Glomerular endothelial cell (primary cell): ENCODE measurements around the gene CACNA1D. TPM values are rescaled to one million over a fixed set of nuclear protein-coding genes. Genes with fewer than 3 reads are reported as not detected.

ENCODE experiments used
- DNase-seq: peaks from one replicate; pipeline ENCODE4 v3.0.0-alpha.2; 2011; ENCODE audit warnings: low read depth, low spot score; ENCODE audit errors: extremely low read depth
- total RNA-seq: library from RNA; depleted of rRNA; stranded (reverse); fragments of >200 nt; gene quantifications from 2 replicates; pipeline ENCODE4 v1.2.3, GENCODE V29; 2015

CACNA1D gene
- total RNA-seq, 1 donor from 2014 or later = not detected

DNA sequence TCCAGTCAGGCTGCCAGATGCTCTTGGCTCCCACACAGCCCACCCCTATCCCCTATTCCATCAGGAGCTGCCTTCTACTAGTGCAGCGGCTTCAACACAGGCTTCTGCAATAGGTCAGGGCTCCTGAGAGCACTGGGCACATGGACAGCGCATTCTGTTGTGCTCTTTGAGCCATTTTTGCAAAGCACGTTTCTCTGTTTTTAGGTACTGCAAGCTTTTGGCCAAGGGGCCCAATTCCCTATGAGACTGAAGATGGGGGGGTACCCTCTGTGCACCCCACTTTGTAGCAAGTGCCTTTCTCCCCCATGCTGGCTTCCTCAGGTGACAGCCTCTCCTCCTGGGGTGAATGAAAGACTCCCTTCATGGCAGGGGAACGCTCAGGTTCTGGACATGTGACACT is 320.7 kb downstream of the CACNA1D start:
- no peak for DNase-seq

DNA sequence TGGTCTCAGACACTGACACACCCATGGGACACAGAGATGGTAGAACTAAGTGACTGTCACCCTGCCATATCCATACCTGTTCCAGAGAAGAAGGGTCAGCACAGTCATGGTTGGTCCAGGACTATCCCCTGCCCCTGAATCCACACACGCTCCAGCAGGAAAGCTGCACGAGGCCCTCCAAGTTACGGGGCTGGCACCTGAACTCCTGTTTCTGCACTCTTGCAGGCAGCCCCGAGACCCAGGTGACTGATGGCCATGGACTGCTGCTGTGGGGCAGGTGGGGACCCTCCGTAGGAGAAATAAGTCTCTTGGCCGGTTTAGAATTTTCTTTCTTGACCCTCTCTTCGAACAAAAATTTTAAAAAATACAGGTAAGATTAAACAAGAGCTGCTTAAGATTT is 321.2 kb downstream of the CACNA1D start:
- DNase-seq = no peak

DNA sequence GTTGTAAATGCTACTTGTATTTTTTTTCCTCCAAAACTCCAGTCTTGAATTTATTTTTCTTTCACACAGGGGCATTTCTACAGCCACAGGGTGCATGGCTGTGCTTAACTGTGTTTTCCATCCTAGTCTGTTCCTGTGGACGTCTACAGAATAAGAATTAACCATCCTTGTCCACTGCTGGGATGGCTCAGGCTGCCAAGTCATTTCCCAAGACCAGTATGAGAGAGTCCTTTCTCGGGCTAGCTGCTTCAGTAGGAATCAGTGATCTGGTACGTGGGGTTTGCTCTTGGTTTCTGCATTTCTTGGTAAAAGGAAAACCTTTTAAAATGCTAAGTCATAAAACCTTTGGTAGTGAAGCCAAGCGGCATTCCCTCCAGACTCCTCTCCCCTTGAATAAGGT is 322.0 kb downstream of the CACNA1D start:
- DNase-seq = no peak

DNA sequence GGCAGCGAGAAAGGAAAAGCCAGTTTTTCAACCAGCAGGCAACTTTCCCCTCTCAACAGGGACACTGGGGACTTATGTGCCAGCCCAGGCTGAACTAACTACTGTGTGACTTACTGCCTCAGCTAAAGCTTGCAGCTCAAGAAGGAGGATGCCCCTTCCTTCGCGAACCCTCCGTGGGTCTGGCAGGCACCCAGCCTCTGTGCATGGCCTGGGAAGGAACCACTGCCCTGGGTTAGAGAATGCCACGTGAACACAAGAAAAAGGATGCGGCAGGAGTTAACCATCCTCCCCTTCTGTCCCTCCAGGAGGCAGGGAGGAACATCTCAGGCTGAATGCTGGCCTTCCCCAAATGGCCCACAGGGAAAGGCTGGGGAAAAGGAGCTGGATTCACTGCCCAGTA is 322.8 kb downstream of the CACNA1D start:
- DNase-seq = no peak

DNA sequence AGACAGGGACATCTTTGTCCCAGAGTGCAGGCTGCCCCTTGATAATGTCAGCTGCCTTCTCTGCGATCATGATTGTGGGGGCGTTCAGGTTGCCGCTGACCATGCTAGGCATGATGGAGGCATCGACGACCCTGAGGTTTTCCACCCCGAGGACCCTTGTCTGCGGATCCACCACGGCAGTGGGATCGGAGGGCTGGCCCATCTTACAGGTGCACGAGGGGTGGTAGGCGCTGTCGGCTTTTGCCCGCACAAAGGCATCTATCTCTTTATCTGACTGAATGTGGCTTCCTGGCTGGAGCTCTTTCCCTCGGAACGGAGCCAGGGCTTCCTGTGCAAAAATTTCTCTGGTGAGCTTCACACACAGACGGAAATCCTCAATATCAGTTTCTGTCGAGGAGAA is 323.4 kb downstream of the CACNA1D start:
- DNase-seq = no peak

DNA sequence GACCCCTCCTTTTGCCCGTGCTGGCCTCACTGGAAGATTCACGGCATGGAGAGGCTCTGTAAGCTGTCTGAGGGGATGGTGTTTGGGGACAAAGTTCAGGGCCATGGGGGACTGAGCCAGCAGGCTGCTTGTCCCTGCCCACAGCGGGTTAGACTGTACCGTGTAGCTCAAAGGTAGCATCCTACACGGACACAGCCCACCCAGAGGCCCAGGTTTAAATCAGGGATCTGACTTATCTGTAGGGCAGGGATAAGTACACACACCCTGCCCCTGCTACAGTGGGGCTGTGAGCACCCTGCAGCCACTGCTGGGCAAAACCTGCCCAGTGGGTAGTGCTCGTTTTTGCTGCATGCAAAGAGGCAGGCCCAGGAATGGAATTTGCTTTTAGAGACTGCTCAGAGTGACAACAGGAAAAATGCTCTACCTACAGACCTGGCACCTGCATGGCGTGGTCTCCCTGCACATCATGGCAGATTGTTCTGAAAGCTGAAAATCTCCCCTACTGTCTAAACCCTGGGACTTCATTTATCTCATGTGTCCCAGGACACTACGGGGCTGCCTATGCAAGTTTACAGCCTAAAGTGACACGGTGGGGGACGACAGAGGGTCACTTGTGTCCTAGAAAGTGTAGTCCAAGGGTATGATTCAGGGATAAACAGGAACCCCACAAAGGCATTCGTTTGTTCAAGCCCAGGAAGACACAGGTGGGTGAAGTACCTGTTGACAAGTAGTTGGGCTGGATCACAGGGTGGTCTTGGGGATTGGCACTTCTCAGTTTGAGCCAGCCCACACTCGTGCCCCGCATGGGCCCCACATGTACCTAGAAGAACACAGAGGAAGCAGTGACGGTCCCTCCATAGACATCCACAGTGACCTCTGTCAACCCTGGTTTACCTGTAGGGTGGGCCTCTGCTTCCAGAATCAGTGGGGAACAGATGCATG is 324.1 kb downstream of the CACNA1D start:
- no peak for DNase-seq

DNA sequence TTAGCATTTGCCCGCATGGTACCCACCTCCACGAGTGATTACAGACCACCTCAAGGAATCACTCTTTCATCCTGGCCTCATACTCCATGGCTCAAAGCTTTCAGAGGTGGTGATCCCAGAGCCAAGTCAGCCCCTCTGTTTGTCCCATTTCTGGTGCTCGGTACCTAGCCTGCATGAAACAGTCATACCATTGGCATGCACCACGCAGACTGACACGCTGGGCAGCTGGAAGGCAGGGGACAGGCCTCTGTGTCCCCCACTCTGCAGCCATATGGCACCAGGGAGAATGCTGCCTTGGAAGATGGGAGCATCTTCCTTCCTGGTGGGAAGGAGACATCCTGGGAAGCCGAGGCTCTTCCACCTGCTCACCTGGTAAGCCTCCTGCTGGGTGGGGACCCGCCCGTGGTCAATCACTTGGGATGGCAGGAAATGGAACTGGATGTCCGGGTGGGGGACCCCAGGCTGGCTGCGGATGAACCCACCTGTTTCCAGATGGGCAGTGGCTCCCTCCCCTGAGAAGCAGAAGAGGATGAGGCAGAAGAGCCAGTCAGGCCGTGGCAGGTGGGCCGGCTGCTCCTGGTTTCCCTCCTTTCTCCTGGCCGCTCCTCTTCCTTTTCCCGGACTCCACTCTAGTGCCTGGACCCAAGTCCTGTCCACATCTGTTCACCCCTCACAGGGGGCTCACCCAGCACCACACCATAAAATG is 324.9 kb downstream of the CACNA1D start:
- DNase-seq = no peak

DNA sequence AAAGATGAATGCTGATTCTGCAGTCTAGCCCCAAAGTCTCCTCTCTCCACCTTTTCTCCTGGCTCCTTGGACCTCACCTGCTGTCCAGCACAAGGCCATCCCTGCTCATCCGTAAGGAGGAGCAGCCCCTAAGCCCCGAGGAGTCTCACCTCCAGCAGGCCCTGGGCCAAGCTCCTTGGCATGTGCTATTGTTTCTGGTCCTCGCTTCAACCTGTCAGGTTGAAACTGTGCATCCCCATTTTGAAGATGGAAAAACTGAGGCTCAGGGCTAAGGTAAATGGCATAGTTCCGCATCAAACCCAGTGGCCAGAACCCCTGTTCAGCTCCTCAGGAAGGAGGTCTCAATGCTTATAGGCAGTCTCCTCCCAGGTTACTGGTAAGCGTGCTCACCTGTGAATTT is 325.7 kb downstream of the CACNA1D start:
- DNase-seq = no peak

DNA sequence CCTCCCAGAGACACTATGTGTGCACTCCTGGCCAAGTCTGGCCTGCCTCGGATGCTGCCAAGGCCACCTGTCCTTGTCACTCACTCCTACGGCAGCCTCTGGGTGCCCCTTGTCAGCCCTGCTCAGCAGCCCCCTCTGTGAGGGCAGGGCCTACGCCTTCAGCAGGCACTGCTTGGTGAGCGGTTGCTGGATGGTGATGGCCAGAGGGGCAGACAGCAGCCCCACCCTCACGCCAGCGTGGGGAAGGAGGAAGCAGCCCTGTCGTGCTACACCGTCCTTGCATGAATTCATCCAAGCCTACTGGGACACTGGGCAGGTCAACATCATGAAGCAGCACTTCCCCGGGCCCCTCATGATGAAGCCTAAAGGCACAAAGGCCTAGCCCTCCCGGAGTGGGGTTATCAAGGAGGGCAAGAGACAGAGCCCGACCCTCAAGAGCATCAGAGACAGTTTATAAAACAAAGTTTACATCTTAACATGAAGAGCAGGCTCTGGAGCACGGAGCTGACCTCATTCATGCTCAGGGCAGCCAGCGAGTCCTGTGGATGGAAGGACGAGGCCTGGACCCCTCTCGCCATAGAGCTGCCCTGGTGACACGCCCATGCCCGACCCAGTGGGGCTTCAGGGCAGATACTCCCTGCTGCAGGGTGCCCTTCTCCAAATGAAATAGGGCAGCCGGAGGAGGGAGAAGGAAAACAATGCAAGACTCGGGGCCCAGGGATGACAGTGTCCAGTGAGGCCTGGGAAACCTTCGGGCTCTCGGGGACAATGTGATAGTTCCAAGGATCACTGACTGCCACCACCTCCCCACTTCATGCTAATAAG is 326.6 kb downstream of the CACNA1D start:
- no peak for DNase-seq

DNA sequence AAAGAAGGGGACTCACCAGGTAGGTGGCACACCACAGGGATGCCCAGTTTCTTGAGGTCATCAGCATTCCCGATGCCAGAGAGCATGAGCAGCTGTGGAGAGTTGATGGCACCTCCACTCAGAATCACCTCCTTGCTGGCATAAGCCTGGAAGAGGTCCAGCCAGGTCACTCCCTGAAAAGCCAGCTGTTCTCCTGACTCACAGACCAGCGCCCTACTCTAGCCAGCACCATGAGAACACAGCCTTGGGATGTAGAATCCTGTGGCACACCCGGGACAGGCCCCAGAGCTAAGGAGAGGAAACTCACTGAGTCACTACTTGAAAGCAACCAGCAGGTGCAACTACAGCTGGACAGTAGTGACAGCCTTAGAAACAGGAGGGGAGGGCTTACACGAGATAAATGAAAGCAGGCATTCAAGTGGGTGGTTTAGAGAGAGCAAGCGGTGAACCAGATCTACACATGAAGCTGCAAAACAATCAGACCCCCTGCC is 327.3 kb downstream of the CACNA1D start:
- no peak for DNase-seq

DNA sequence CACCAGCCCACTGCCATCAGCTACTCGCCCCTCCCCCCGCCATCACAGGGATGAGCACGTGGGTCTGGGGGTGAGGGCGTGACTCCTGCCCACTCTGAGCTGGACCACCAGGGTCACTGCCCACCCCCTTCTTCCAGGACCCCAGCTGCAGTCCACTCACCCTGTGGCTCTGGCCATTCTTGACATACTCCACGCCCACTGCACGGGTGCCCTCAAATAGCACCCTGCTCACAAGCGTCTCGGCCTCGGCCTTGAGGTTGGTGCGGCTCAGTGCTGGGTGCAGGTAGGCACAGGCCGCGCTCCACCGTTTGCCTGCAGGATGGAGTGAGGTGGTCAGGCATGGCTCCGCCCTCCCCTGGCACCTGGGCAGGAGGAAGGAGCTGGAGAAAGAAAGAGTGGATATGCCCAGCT is 327.9 kb downstream of the CACNA1D start:
- DNase-seq = no peak

DNA sequence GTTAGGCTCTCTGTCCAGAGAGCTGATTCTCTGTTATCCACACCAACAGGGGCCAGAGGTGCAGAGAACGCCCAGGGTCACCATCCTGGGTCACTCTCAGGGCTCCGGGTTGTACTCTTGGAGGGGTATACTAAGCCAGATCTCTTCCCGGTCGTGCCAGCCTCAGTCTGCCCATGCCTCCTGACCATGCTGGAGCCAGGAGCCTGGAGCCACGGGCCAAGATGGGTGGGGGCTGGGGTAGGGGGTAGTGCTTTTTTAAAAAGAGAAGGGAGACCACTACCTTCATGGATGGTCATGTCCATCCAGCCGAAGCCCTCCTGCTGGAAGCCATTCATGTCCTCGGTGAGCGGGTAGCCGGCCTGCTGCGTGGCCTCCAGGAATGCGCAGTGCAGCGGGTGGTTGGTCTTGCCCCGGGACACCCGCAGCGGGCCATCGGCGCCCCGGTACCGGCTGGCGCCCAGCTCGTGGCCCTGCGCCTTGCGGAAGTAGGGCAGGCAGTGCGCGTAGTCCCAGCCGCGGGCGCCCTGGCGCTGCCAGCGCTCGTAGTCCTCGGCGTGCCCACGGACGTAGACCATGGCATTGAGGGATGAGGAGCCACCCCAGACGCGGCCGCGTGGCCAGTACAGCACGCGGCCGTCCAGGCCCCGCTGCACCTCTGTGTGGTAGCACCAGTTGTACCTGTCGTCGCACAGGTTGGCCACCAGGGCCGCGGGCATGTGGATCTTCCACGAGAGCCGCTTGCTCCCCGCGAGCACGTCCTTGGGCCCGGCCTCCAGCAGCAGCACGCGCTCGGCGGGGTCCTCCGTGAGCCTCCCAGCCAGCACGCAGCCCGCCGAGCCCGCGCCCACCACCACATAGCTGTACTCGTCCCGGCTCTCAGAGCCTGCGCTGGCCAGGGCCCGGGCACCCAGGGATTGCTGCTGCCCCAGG is 328.9 kb downstream of the CACNA1D start:
- no peak for DNase-seq

DNA sequence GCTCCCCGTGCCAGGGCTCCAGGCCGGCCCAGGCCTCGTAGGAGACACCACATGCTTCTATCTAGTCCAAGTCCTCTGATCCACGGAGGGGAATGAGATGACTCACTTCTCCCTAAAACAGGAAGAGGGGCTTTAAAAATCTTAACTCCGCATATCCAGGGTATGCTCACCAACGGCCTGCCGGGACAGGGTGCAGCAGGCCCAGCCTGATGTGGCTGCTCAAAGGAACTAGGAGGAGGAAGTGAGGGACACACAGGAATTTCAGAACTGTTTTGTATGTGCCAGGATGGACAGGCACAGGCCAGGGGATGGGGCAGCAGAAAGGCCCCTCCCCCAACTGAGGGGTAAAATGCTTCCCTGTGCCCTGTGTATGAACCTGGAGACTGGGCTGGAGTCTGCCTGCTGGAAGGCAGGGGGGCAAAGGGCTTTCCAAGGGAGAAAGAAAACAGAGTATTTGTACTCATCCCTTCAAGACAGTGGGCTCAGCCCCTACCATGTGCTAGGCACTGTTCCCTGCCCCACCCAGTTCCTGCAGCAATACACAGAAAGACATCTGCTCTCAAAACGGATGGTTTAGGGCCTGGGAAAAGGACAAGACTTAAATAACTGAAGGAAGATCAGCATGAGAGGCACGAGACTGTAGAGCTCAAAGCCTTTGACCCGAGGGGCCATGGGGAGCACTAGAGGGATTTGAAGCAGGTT is 329.7 kb downstream of the CACNA1D start:
- no peak for DNase-seq

DNA sequence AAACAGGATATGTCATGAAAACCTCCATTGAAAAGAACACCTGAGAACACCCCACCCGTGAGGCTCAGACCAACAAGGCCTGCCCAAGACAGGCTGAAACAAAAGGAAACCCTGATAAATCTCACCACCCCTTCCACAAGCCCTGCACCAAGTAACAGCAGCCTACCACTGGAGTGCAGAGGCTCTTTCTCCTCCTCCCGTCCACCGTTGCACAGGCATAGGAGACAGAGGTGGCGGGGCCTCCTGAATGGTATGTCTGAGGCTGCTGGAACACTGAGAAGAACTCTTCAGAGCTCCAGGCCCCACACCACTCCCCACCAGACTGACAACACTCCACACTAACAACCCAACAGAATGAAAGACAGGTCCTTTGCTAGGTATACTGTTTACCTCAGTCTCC is 330.4 kb downstream of the CACNA1D start:
- no peak for DNase-seq

DNA sequence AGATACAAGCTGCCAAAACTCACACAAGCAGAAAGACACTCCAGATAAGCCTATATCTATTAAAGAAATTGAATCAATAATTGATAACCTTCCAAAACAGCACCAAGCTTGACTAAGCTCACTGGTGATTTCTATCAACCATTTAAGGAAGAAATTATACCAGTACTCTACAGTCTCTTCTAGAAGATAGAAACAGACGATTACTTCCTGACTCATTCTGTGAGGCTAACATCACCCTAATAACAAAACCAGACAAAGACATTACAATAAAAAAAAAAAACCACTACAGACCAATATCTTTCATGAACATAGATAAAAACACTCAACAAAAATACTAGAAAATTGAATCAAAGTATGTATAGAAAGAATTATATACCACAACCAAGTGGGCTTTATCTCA is 331.6 kb downstream of the CACNA1D start:
- DNase-seq = no peak

DNA sequence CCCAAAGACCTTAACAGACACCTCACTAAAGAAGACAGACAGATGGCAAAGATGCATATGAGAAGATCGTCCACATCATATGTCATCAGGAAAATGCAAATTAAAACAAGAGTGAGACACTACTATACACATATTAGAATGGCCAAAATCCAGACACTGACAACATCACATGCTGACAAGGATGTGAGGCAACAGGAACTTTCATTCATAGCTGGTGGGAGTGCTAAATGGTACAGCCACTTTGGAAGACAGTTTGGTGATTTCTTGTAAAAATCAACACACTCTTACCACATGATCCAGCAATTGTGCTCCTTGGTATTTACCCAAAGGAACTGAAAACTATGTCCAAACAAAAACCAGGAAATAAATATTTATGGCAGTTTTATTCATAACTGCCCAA is 334.2 kb downstream of the CACNA1D start:
- DNase-seq = no peak

DNA sequence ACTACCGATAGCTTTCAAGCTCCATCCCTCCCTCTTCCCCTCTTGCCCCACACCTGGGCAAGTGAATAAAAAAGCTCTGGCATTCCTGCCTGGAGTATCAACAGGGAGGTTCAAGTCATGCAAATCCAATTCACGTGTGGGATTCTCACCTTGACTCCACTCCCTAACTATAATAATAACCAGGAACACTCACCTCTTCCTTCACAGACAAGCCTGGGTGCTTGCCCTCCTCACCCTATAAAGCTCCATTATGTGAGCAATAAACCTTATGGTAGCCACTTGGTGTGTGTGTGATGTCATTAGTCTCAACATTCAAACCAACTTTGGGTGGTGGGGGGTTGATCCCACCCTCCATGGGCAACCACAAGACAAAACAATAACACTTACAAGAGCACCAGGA is 335.2 kb downstream of the CACNA1D start:
- no peak for DNase-seq

DNA sequence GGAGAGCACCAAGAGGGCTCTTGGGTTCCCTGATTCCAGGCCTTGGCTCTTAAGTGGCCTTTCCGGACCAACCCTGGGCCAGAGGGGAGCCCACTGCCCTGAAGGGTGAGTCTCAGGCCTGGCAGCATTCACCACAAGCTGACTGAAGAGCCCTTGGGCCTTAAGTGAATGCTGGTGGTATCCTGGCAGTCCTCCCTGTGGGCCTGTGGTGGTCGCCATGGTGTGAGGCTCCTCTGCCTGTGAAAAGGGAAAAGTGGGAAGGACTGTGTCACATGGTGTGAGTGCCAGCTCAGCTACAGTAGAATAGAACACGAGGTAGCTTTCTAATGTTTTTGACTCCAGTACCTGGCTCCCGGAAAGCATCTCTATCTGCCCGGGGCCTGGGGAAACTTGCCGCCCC is 336.5 kb downstream of the CACNA1D start:
- no peak for DNase-seq

DNA sequence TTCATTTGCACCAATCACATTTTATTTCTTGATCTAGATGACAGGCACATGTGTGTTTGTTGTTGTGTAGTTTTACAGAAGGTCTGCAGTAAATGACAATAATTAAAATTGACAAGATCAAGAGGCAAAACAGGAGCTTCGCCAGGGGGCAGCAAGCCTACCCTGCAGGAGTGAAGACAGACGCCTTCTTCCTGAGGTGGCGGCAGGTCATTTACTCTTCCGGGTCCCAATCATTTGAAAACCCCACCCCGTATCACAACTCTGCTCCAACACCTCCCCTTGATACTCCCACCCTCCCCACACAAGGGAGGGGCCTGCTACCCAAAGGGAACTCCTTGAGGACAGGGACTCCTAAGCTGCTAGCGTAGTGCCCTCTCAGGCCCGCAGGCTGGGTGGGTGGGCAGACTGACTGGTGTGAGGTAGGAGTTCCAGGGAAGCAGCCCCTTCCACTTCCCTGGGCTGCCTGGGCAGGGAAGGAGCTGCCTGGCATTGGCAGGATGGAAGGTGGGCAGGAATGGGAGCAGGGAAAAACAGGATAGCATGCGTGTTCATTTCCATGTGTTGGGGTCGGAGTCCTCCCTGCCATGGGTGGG is 338.7 kb downstream of the CACNA1D start:
- no peak for DNase-seq
